Anterior cingulate cortex (tissue), 58 donors: ENCODE data around the gene BCAN.
"Not testable (repeated sequence)": the region's sequence is repeated elsewhere in the genome, so short reads cannot be mapped to it uniquely, and the experiment has no call there.

Source experiments
- DNase-seq, 58 donors: peaks; one replicate each; lab custom pipeline; 2025; lab: John Stamatoyannopoulos, UW

Gene BCAN, protein sequence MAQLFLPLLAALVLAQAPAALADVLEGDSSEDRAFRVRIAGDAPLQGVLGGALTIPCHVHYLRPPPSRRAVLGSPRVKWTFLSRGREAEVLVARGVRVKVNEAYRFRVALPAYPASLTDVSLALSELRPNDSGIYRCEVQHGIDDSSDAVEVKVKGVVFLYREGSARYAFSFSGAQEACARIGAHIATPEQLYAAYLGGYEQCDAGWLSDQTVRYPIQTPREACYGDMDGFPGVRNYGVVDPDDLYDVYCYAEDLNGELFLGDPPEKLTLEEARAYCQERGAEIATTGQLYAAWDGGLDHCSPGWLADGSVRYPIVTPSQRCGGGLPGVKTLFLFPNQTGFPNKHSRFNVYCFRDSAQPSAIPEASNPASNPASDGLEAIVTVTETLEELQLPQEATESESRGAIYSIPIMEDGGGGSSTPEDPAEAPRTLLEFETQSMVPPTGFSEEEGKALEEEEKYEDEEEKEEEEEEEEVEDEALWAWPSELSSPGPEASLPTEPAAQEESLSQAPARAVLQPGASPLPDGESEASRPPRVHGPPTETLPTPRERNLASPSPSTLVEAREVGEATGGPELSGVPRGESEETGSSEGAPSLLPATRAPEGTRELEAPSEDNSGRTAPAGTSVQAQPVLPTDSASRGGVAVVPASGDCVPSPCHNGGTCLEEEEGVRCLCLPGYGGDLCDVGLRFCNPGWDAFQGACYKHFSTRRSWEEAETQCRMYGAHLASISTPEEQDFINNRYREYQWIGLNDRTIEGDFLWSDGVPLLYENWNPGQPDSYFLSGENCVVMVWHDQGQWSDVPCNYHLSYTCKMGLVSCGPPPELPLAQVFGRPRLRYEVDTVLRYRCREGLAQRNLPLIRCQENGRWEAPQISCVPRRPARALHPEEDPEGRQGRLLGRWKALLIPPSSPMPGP

DNA sequence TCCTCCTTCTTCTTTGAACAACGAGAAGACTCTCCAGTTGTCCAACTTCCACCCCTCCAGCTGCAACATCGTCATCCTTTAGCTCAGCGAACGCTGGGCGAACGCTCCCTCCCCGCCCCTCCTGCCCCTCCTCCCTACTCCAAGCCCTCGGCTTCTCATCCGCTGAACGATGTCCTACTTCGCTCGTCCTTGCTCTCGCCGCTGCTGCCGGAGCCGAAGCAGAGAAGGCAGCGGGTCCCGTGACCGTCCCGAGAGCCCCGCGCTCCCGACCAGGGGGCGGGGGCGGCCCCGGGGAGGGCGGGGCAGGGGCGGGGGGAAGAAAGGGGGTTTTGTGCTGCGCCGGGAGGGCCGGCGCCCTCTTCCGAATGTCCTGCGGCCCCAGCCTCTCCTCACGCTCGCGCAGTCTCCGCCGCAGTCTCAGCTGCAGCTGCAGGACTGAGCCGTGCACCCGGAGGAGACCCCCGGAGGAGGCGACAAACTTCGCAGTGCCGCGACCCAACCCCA is at the start of gene BCAN:
BCAN (plus strand) TSS at position 357 of the 504 bp plus-strand sequence. CDS start 3,938 bp downstream, outside the sequence.
- peak in 54 of 58 donors; percentile 22 to 86 (median 71) for DNase-seq

DNA sequence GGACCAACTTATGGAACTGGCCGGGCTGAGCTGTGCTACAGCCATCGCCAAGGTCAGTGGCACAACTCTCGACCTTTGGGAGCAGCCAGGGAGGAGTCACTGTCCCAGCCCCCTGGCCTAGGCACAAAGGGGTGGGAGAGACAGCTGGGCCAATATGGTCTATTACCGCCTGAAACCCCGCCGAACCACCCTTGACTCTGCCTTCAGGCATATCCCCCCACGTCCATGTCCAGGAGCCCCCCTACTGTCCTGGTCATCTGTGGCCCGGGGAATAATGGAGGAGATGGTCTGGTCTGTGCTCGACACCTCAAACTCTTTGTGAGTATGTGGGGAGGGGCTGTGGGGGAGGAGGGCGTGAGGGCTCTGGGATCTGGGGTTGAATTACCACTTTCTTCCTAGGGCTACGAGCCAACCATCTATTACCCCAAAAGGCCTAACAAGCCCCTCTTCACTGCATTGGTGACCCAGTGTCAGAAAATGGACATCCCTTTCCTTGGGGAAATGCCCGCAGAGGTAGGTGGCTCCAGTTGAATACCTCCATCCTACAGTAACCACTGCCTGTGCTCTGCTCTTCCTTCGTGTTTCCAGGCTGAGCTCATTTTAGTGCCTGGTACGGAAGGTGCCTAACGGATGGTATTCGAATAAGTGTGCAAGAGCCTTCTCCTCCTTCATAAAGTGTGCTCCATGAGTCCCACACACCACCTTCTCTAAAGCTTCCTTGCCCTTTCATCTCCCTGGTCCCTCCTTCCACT is 49.6 kb upstream of the BCAN start:
- DNase-seq, result no peak

DNA sequence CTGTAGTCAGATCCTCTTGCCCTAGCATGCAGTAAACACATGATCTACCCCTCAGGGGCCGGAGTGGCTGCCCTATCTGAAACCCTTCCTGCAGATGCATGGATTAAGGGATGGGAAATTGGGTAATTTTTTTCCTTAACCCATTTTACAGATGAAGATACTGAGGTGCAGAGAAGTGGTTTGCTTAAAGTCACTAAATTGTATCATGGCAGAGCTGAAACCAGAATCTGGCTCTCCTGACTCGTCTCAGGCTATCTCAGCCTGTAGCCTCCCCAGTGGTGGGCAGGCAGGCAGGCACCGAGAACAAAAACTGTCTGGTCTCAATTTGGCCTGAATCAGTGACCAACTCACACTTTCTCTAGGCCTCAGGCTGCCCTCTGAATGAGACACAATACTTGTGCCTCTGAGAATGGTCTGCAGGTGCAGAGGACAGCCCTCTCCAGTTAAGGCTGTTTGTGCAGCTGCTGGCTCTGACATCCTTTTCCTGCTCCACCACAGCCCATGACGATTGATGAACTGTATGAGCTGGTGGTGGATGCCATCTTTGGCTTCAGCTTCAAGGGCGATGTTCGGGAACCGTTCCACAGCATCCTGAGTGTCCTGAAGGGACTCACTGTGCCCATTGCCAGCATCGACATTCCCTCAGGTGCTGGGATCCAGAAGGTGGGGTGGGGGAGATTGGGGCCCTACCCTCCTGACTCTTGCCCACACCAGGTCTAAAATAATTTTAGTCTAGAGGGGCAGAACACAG is 48.8 kb upstream of the BCAN start:
- no peak for DNase-seq

- no peak for DNase-seq
Observed at GRCh38 chr1:156593661-156593989, 48.3 kb upstream of the BCAN start.

DNA sequence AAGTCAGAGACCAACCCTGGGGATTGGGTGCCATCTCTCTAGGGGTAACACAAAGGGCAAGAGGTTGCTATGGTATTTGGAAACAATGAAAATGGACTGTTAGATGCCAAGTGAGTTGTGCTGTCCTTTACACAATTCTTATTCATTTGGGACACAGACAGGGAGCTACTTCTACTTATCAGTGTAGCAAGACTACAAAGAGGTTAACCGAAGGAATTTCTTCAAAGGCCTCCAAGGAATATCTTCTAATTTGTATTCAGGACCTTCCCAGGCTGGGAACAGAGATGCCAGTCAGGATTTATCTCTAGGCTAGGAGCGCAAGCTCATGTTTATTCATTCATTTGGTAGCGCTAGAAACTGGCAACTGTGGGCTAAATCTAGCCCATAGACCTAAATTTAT is 47.7 kb upstream of the BCAN start:
- DNase-seq, result no peak

- no peak for DNase-seq
Observed at GRCh38 chr1:156595016-156595415, 46.9 kb upstream of the BCAN start.

DNA sequence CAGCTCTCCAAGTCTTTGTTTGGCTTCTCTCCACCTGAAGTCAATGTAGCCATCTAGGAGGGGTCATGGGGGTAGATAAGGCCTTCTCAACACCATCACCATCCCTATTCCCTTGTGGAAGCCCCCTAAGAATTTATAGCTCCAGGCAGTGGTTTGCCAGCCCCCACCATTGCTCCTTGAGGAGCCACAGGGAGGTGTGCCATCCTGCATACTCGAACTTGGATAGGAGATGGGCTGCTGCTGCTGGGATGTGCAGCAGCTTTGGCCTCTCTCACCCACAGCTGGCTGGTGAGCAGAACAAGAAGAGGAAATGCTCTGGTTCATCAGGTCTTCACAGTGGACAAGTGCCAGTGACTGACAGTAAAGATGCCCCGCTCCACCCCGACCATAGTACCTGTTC is 45.5 kb upstream of the BCAN start:
- no peak for DNase-seq

- DNase-seq, result no peak
Observed at GRCh38 chr1:156598125-156598524, 43.8 kb upstream of the BCAN start.

DNA sequence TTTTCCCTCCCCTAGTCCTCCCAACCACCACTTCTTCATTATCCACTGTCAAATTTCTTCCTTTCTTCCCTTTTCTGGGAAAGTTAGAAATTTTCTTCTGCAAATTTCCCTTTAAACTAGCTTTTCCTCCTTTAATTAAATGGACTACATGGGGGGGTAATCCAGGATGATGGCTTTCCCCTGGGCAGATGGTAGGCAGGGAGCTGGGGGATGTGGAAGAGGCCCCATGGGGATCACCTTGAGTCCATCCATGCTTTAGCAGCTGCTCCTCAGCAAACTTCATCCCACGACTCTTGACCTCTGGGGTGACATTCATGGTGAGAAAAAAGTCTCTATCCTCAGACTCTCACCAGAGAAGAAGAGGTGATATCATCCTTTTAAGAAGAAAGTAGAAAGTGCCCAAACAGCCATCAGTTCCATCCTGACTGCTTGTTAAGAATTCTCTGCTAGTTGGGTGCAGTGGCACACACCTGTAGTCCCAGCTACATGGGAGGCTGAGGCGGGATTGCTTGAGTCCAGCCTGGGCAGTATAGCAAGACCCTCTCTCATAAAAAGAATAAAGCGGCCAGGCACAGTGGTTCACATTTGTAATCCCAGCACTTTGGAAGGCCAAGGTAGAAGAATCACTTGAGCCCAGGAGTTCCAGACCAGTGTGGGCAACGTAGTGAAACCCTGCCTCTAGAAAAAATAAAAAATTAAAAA is 43.0 kb upstream of the BCAN start:
- no peak for DNase-seq

DNA sequence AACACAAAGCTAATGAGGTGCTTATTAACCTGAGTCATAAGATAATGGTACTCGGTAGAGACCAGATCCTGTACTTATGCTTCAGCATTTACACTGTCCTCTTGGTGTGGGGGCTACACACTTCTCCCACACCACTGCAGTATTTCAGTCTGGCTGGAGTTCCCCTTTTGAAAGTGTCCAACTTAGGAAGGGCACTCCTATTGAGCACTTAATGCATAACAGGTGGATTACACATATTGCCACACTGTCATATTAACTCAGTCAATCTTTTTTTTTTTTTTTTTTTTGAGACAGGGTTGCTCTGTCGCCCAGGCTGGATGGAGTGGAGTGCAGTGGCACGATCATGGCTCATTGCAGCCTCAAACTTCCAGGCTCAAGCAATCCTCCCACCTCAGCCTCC is 42.1 kb upstream of the BCAN start:
- no peak for DNase-seq

DNA sequence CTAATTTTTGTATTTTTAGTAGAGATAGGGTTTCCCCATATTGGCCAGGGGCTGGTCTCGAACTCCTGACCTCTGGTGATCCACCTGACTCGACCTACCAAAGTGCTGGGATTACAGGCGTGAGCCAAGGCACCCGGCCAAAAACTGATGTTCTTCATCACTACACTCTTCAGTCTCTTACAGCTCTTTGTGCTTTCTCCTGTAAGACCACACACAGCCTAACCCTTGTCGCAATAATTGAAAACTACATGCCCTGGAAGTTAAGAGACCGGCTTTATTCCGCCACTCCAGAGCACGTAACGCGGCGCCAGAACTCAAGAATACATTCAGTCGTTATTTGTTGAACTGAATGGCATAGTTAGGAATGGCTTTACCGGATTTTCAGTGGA is 41.2 kb upstream of the BCAN start:
- no peak for DNase-seq

GRCh38 chr1:156601122-156601830 is 40.6 kb upstream of the BCAN start, which contains the start of gene GPATCH4:
Gene GPATCH4, minus strand, starts transcription at chr1:156601479.
- peak; percentile 25 to 91 (median 76) for DNase-seq

DNA sequence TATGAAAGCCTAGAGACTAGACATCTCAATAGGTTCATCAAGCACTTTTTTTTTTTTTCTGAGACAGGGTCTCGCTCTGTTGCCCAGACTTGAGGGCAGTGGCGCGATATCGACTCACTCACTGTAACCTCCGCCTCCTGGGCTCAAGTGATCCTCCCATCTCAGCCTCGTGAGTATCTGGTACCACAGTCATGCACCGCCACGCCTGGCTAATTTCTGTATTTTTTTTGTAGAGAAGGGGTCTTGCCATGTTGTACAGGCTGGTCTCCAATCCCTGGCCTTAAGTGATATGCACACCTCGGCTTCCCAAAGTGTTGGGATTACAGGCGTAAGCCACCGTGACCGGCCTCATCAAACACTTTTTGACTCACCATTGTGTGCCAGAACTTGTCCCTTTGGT is 40.0 kb upstream of the BCAN start:
- DNase-seq, result no peak

DNA sequence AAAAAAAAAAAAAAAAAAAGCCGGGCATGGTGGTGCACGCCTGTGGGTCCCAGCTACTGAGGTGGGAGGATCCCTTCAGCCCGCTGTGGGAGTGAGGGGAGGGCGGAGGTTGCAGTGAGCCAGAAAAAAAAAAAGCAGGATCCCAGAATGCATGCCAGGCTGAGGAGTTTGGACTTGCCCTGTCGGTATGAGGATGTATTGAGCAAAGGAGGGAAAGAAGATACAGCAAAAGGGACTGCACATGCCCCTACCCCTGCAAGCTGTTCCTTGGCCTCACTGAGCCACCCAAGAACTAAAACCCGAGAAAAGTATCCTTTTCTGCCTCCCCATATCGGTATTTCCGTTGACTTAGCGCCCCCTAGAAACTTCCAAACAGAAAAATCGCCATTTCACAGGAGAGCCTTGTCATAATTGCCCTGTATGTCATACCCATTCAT is 39.3 kb upstream of the BCAN start:
- DNase-seq, result no peak

GRCh38 chr1:156607344-156607743 is 34.6 kb upstream of the BCAN start:
- not testable (repeated sequence) for DNase-seq

DNA sequence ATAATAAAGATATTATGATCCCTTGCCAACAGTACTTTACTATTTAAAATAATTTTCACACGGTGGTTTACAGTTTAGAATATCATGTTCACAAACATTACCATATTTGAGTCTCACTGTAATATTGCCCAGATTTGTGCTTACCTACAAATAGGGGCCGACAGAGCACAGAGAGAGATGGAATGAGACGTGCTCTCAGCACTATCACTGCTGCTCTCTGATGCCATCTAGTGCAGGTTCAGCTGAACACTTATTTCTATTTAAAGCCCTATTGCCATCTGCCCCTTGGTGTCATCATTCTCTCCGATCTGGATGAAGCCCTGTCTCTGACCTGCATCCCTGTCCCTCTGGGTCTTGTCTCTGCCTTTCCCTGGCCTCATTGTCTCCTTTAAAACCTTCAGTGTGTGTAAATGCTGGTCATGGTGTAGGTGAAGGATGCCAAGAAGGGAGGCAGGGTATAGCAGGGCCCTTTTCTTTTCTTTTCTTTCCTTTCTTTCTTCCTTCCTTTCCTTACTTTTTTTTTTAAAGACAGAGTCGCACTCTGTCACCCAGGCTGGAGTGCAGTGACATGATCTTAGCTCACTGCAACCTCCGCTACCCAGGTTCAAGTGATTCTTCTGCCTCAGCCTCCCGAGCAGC is 33.8 kb upstream of the BCAN start:
- DNase-seq, result peak in 43 of 58 donors; percentile 11 to 85 (median 39)

GRCh38 chr1:156608981-156609380 is 32.9 kb upstream of the BCAN start:
- DNase-seq, result peak in 6 of 58 donors; percentile 7 to 46 (median 22)

GRCh38 chr1:156610072-156610471 is 31.8 kb upstream of the BCAN start:
- not testable (repeated sequence) for DNase-seq
